Activated CD8-positive, alpha-beta T cell treated with anti-CD3 and anti-CD28 coated beads for 36 hours (primary cell): Measurements from ENCODE around the gene SH3GL1. TPM values are rescaled to one million over a fixed set of nuclear protein-coding genes. Genes with fewer than 3 reads are reported as not detected.

Experiments used
- ATAC-seq: fragments of 200-7000 bp; cut with Tn5 transposase; one replicate; pipeline ENCODE4 v1.10.0; 2021; ENCODE audit warnings: mild to moderate bottlenecking, moderate library complexity
- CTCF ChIA-PET: fragments of 350-600 bp; sonication (Branson Sonifier 250); formaldehyde crosslinking; loops from one replicate; lab custom pipeline; 2021; ENCODE audit warnings: antibody characterized with exemption; lab: Charles Lee
- POLR2A ChIA-PET: fragments of 350-600 bp; sonication (Branson Sonifier 250); formaldehyde crosslinking; loops from one replicate; lab custom pipeline; 2021; ENCODE audit warnings: antibody characterized with exemption; lab: Charles Lee
- DNase-seq: peaks from one replicate; pipeline ENCODE4 v3.0.0-alpha.2; 2020
- H3K27ac Mint-ChIP-seq: one replicate; pipeline ENCODE4 v1.8.0; 2021; ENCODE audit warnings: mild to moderate bottlenecking, mixed read lengths
- H3K27me3 Mint-ChIP-seq: one replicate; pipeline ENCODE4 v1.8.0; 2021; ENCODE audit warnings: mixed read lengths
- H3K36me3 Mint-ChIP-seq: one replicate; pipeline ENCODE4 v1.8.0; 2021; ENCODE audit warnings: low read depth, mixed read lengths
- H3K4me1 Mint-ChIP-seq: one replicate; pipeline ENCODE4 v1.8.0; 2021; ENCODE audit warnings: low read depth, mixed read lengths
- H3K4me3 Mint-ChIP-seq: one replicate; pipeline ENCODE4 v1.8.0; 2021; ENCODE audit warnings: mild to moderate bottlenecking, moderate library complexity, mixed read lengths
- H3K9me3 Mint-ChIP-seq: one replicate; pipeline ENCODE4 v1.8.0; 2021; ENCODE audit warnings: mixed read lengths
- intact Hi-C: fragments of 100-400 bp; cut with micrococcal nuclease; formaldehyde crosslinking; loops from one replicate; pipeline ENCODE4 v1.10.0; 2022
- total RNA-seq, 2 experiments: library from RNA; stranded (reverse); gene quantifications; one replicate each; pipeline ENCODE4 v1.2.3, GENCODE V29; 2021
- TF ChIP-seq, protein P1 (sequence below): fragments of 200-600 bp; IDR thresholded peaks from one replicate; pipeline ENCODE4 v1.8.0; 2022; ENCODE audit warnings: antibody characterized with exemption, mild to moderate bottlenecking

SH3GL1 gene
- total RNA-seq, 2 experiments from 2014 or later: 53.1 to 59.2 TPM

- TF ChIP-seq, protein P1, sequence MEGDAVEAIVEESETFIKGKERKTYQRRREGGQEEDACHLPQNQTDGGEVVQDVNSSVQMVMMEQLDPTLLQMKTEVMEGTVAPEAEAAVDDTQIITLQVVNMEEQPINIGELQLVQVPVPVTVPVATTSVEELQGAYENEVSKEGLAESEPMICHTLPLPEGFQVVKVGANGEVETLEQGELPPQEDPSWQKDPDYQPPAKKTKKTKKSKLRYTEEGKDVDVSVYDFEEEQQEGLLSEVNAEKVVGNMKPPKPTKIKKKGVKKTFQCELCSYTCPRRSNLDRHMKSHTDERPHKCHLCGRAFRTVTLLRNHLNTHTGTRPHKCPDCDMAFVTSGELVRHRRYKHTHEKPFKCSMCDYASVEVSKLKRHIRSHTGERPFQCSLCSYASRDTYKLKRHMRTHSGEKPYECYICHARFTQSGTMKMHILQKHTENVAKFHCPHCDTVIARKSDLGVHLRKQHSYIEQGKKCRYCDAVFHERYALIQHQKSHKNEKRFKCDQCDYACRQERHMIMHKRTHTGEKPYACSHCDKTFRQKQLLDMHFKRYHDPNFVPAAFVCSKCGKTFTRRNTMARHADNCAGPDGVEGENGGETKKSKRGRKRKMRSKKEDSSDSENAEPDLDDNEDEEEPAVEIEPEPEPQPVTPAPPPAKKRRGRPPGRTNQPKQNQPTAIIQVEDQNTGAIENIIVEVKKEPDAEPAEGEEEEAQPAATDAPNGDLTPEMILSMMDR: no peak
- H3K36me3 Mint-ChIP-seq: peaks cover 4% of the 10 kb centered on the region
- H3K4me3 Mint-ChIP-seq: no peak overlapping the region
- intact Hi-C loops: loop anchor here (5.0 kb wide), 1 partner anchor 37 kb away; no protein-coding TSS in a partner anchor
- no peaks in the 10 kb centered on the region for H3K27me3 Mint-ChIP-seq
- H3K9me3 Mint-ChIP-seq: no peaks in the 10 kb centered on the region
- POLR2A ChIA-PET: interaction anchor here (0.9 to 1.4 kb wide), 2 partner anchors 10 to 91 kb away, joined by 3 to 4 read pairs; no protein-coding TSS in a partner anchor
- no peaks in the 10 kb centered on the region for H3K4me1 Mint-ChIP-seq
- ATAC-seq (no peak), DNase-seq (no peak)
- CTCF ChIA-PET: interaction anchor here (2.2 to 4.6 kb wide), 3 partner anchors 8 to 92 kb away, joined by 6 to 23 read pairs (median 10); partner anchors contain the start of gene MPND
- peak overlapping the region; percentile 36 for H3K27ac Mint-ChIP-seq
These were observed 40.2 kb downstream of the SH3GL1 start for GRCh38 chr19:4360081-4360569.

DNA sequence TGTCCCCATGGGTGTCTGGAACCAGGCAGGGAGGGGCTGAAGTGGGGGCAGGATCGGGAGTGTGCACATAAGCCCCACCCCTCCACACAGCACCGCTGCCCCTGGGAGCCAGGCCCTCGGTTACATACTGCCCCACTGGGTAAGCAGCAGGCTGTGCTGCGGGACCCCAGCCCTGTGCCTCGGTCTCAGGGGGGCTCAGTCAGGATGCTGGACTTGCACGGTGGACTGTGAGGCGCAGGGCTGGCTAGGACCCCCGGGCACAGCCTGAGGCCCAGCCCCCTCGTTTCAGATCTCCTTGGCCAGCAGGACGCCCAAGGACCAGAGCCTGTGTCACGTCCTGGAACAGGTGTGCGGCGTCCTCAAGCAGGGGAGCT lies 40.7 kb downstream of the SH3GL1 start:
- DNase-seq: no peak
- TF ChIP-seq, protein P1: no peak
- Mint-ChIP-seq H3K4me3 (no peak overlapping the region), H3K36me3 (peaks cover 4% of the 10 kb centered on the region), H3K27ac (no peak overlapping the region), H3K9me3 (no peaks in the 10 kb centered on the region), H3K4me1 (no peaks in the 10 kb centered on the region), H3K27me3 (no peaks in the 10 kb centered on the region)
- CTCF ChIA-PET: interaction anchor here (2.2 to 4.6 kb wide), 3 partner anchors 7 to 91 kb away, joined by 6 to 23 read pairs (median 10); partner anchors contain the start of gene MPND
- no peak for ATAC-seq
- POLR2A ChIA-PET: interaction anchor here (0.9 kb wide), 1 partner anchor 91 kb away, joined by 3 read pairs; no protein-coding TSS in a partner anchor
- intact Hi-C loops: no loop called here

GRCh38 chr19:4358709-4359626 lies 41.4 kb downstream of the SH3GL1 start:
- ATAC-seq (no peak), DNase-seq (no peak)
- ChIA-PET CTCF (interaction anchor here (0.7 to 3.8 kb wide), 3 partner anchors 15 to 92 kb away, joined by 4 to 10 read pairs (median 6); partner anchors contain the start of gene MPND), POLR2A (interaction anchor here (0.9 to 1.5 kb wide), 4 partner anchors 18 to 92 kb away, joined by 3 to 5 read pairs (median 4); partner anchors contain the start of gene SH3GL1)
- peaks cover 4% of the 10 kb centered on the region for H3K36me3 Mint-ChIP-seq
- no peak overlapping the region for H3K4me3 Mint-ChIP-seq
- H3K27me3 Mint-ChIP-seq: no peaks in the 10 kb centered on the region
- intact Hi-C loops: no loop called here
- no peaks in the 10 kb centered on the region for H3K9me3 Mint-ChIP-seq
- H3K4me1 Mint-ChIP-seq: no peaks in the 10 kb centered on the region
- no peak overlapping the region for H3K27ac Mint-ChIP-seq
- TF ChIP-seq, protein P1: no peak

DNA sequence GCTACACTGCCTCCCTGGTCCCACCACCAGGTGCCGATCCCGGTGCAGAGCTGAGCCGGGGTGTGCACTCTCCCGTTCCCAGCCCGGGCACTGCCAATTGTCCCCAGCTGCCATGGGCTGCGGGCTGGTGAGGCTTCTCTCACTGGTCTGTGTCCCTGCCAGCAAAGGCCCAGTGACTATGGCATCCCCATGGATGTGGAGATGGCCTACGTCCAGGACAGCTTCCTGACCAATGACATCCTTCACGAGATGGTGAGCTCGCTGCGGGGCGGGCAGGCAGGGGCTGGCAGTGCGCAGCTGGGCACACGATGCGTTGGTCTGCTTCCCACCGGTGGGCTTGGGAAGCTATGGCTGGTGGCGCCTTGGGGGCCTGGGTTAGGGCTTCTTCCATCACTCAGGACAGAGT lies 42.4 kb downstream of the SH3GL1 start:
- TF ChIP-seq, protein P1: no peak
- DNase-seq: no peak
- H3K4me1 Mint-ChIP-seq: no peaks in the 10 kb centered on the region
- no peaks in the 10 kb centered on the region for H3K9me3 Mint-ChIP-seq
- H3K4me3 Mint-ChIP-seq: no peak overlapping the region
- peaks cover 4% of the 10 kb centered on the region for H3K36me3 Mint-ChIP-seq
- H3K27me3 Mint-ChIP-seq: no peaks in the 10 kb centered on the region
- ChIA-PET CTCF (interaction anchor here (0.7 to 3.8 kb wide), 3 partner anchors 14 to 91 kb away, joined by 4 to 10 read pairs (median 6); partner anchors contain the start of gene MPND), POLR2A (interaction anchor here (1.2 to 1.5 kb wide), 3 partner anchors 19 to 91 kb away, joined by 3 to 5 read pairs (median 4); partner anchors contain the start of gene SH3GL1)
- intact Hi-C loops: no loop called here
- ATAC-seq: no peak
- H3K27ac Mint-ChIP-seq: no peak overlapping the region
